Activated CD8-positive, alpha-beta T cell treated with anti-CD3 and anti-CD28 coated beads for 36 hours (primary cell): ENCODE data around the gene PDE9A. TPM values are rescaled to one million over a fixed set of nuclear protein-coding genes. Genes with fewer than 3 reads are reported as not detected.
A peak's percentile ranks its signal among the peaks of the same experiment; 100 is the strongest.

Experiments used
- ATAC-seq: fragments of 200-7000 bp; cut with Tn5 transposase; one replicate; pipeline ENCODE4 v1.10.0; 2021; ENCODE audit warnings: mild to moderate bottlenecking, moderate library complexity
- CTCF ChIA-PET: fragments of 350-600 bp; sonication (Branson Sonifier 250); formaldehyde crosslinking; loops from one replicate; lab custom pipeline; 2021; ENCODE audit warnings: antibody characterized with exemption; lab: Charles Lee
- POLR2A ChIA-PET: fragments of 350-600 bp; sonication (Branson Sonifier 250); formaldehyde crosslinking; loops from one replicate; lab custom pipeline; 2021; ENCODE audit warnings: antibody characterized with exemption; lab: Charles Lee
- DNase-seq: peaks from one replicate; pipeline ENCODE4 v3.0.0-alpha.2; 2020
- H3K27ac Mint-ChIP-seq: one replicate; pipeline ENCODE4 v1.8.0; 2021; ENCODE audit warnings: mild to moderate bottlenecking, mixed read lengths
- H3K27me3 Mint-ChIP-seq: one replicate; pipeline ENCODE4 v1.8.0; 2021; ENCODE audit warnings: mixed read lengths
- H3K36me3 Mint-ChIP-seq: one replicate; pipeline ENCODE4 v1.8.0; 2021; ENCODE audit warnings: low read depth, mixed read lengths
- H3K4me1 Mint-ChIP-seq: one replicate; pipeline ENCODE4 v1.8.0; 2021; ENCODE audit warnings: low read depth, mixed read lengths
- H3K4me3 Mint-ChIP-seq: one replicate; pipeline ENCODE4 v1.8.0; 2021; ENCODE audit warnings: mild to moderate bottlenecking, moderate library complexity, mixed read lengths
- H3K9me3 Mint-ChIP-seq: one replicate; pipeline ENCODE4 v1.8.0; 2021; ENCODE audit warnings: mixed read lengths
- CTCF ChIP-seq: fragments of 200-600 bp; IDR thresholded peaks from one replicate; pipeline ENCODE4 v1.8.0; 2022; ENCODE audit warnings: antibody characterized with exemption, mild to moderate bottlenecking
- intact Hi-C: fragments of 100-400 bp; cut with micrococcal nuclease; formaldehyde crosslinking; loops from one replicate; pipeline ENCODE4 v1.10.0; 2022
- total RNA-seq, 2 experiments: library from RNA; stranded (reverse); gene quantifications; one replicate each; pipeline ENCODE4 v1.2.3, GENCODE V29; 2021

The PDE9A gene
- total RNA-seq, 2 experiments from 2014 or later, result 11.1 to 11.5 TPM

- TF ChIP-seq CTCF, result no peak
- POLR2A ChIA-PET, result no interaction called here
- no peaks in the 10 kb centered on the region for H3K9me3 Mint-ChIP-seq
- H3K4me1 Mint-ChIP-seq, result no peaks in the 10 kb centered on the region
- H3K27me3 Mint-ChIP-seq, result no peaks in the 10 kb centered on the region
- no peak overlapping the region for H3K4me3 Mint-ChIP-seq
- CTCF ChIA-PET, result interaction anchor here (1.6 kb wide), 1 partner anchor 10 kb away, joined by 4 read pairs; no protein-coding TSS in a partner anchor
- ATAC-seq, result no peak
- DNase-seq, result no peak
- intact Hi-C loops, result no loop called here
- no peaks in the 10 kb centered on the region for H3K36me3 Mint-ChIP-seq
- no peak overlapping the region for H3K27ac Mint-ChIP-seq
Measured at GRCh38 chr21:42617486-42617885, 35.9 kb upstream of the PDE9A start.

GRCh38 chr21:42618707-42619102 lies 34.7 kb upstream of the PDE9A start:
- Mint-ChIP-seq H3K27me3 (no peaks in the 10 kb centered on the region), H3K4me1 (no peaks in the 10 kb centered on the region), H3K9me3 (no peaks in the 10 kb centered on the region), H3K27ac (no peak overlapping the region), H3K4me3 (no peak overlapping the region), H3K36me3 (no peaks in the 10 kb centered on the region)
- CTCF ChIA-PET, result interaction anchor here (1.6 kb wide), 1 partner anchor 15 kb away, joined by 3 read pairs; no protein-coding TSS in a partner anchor
- POLR2A ChIA-PET, result no interaction called here
- intact Hi-C loops, result no loop called here
- DNase-seq, result peak; percentile 11
- no peak for TF ChIP-seq CTCF
- ATAC-seq, result no peak

GRCh38 chr21:42619166-42619565 lies 34.3 kb upstream of the PDE9A start:
- DNase-seq, result no peak
- TF ChIP-seq CTCF, result no peak
- Mint-ChIP-seq H3K36me3 (no peaks in the 10 kb centered on the region), H3K4me1 (no peaks in the 10 kb centered on the region), H3K9me3 (no peaks in the 10 kb centered on the region), H3K4me3 (no peak overlapping the region), H3K27ac (no peak overlapping the region), H3K27me3 (no peaks in the 10 kb centered on the region)
- no peak for ATAC-seq
- ChIA-PET POLR2A (no interaction called here), CTCF (interaction anchor here (1.6 kb wide), 1 partner anchor 15 kb away, joined by 3 read pairs; no protein-coding TSS in a partner anchor)
- intact Hi-C loops, result no loop called here

GRCh38 chr21:42619841-42620240 lies 33.6 kb upstream of the PDE9A start:
- Mint-ChIP-seq H3K27me3 (no peaks in the 10 kb centered on the region), H3K4me1 (no peaks in the 10 kb centered on the region), H3K36me3 (no peaks in the 10 kb centered on the region), H3K4me3 (no peak overlapping the region), H3K27ac (no peak overlapping the region), H3K9me3 (no peaks in the 10 kb centered on the region)
- ATAC-seq, result no peak
- CTCF ChIA-PET, result no interaction called here
- intact Hi-C loops, result no loop called here
- POLR2A ChIA-PET, result no interaction called here
- DNase-seq, result no peak
- no peak for TF ChIP-seq CTCF

GRCh38 chr21:42621166-42621818 lies 32.1 kb upstream of the PDE9A start:
- Mint-ChIP-seq H3K4me1 (no peaks in the 10 kb centered on the region), H3K4me3 (no peak overlapping the region), H3K27me3 (no peaks in the 10 kb centered on the region), H3K27ac (no peak overlapping the region), H3K36me3 (no peaks in the 10 kb centered on the region), H3K9me3 (no peaks in the 10 kb centered on the region)
- ATAC-seq (no peak), DNase-seq (no peak)
- POLR2A ChIA-PET, result no interaction called here
- no peak for TF ChIP-seq CTCF
- intact Hi-C loops, result no loop called here
- CTCF ChIA-PET, result interaction anchor here (2.5 kb wide), 1 partner anchor 28 kb away, joined by 8 read pairs; no protein-coding TSS in a partner anchor
